PFSK-1 (cell line): ENCODE measurements around the gene LHX3.

Experiments used
- FOXP2 ChIP-seq: optimal IDR thresholded peaks from 2 replicates; pipeline ENCODE3; 2011; ENCODE audit warnings: borderline replicate concordance, control low read depth, inconsistent platforms; ENCODE audit not compliant: insufficient read depth; ENCODE audit errors: extremely low read length, extremely low read depth
- POLR2AphosphoS5 ChIP-seq: IDR thresholded peaks from 2 replicates; pipeline ENCODE4 v1.6.1; 2012; ENCODE audit warnings: low read depth, mild to moderate bottlenecking, control low read depth, low read length, moderate library complexity
- SIN3A ChIP-seq: IDR thresholded peaks from 2 replicates; pipeline ENCODE4 v1.6.1; 2012; ENCODE audit warnings: mild to moderate bottlenecking, low read length, moderate library complexity, borderline replicate concordance; ENCODE audit not compliant: insufficient read depth
- TAF1 ChIP-seq: IDR thresholded peaks from 2 replicates; pipeline ENCODE4 v1.6.1; 2012; ENCODE audit warnings: low read length, control low read depth, borderline replicate concordance; ENCODE audit not compliant: insufficient read depth
- TF ChIP-seq, protein P1 (sequence below), 2 experiments: IDR thresholded peaks; 2 replicates each; pipeline versions ENCODE4 v1.6.1 to v1.8.0; 2011 to 2012; ENCODE audit warnings: low read depth in 2 of 2, low read length in 2 of 2, control low read depth in 1 of 2, inconsistent platforms in 1 of 2, mild to moderate bottlenecking in 1 of 2, moderate library complexity in 1 of 2; ENCODE audit not compliant: insufficient read depth in 1 of 2

Gene LHX3

GRCh38 chr9:136178061-136178772, 26.7 kb downstream of the LHX3 start:
- TF ChIP-seq, protein P1, sequence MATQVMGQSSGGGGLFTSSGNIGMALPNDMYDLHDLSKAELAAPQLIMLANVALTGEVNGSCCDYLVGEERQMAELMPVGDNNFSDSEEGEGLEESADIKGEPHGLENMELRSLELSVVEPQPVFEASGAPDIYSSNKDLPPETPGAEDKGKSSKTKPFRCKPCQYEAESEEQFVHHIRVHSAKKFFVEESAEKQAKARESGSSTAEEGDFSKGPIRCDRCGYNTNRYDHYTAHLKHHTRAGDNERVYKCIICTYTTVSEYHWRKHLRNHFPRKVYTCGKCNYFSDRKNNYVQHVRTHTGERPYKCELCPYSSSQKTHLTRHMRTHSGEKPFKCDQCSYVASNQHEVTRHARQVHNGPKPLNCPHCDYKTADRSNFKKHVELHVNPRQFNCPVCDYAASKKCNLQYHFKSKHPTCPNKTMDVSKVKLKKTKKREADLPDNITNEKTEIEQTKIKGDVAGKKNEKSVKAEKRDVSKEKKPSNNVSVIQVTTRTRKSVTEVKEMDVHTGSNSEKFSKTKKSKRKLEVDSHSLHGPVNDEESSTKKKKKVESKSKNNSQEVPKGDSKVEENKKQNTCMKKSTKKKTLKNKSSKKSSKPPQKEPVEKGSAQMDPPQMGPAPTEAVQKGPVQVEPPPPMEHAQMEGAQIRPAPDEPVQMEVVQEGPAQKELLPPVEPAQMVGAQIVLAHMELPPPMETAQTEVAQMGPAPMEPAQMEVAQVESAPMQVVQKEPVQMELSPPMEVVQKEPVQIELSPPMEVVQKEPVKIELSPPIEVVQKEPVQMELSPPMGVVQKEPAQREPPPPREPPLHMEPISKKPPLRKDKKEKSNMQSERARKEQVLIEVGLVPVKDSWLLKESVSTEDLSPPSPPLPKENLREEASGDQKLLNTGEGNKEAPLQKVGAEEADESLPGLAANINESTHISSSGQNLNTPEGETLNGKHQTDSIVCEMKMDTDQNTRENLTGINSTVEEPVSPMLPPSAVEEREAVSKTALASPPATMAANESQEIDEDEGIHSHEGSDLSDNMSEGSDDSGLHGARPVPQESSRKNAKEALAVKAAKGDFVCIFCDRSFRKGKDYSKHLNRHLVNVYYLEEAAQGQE (IDR thresholded peaks at IDR 0.05; ENCODE audit: insufficient read depth in 1 of 2, low read depth in 2 of 2, low read length in 2 of 2) = no peak
- TF ChIP-seq FOXP2 (no peak), POLR2AphosphoS5 (no peak), TAF1 (no peak), SIN3A (no peak)

DNA sequence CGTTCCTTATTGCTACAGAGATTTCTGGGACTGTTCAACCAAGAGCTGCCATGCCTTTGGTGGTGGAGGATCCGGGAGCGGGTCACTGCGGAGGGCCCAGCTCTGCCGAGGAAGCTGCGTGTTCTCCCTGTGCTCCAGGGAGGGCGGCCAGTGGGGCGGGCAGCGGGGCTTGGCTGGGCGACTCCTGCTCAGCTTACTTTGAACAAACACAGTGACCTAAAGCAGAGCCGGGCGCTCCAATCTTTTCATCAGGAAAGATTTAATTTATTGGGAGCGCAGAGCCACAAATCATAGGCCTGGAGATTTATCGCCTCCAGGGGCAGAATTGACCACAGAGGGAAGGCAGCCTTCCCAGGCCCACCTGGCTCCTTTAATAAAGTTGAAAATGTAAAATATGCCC, 27.7 kb downstream of the LHX3 start:
- TF ChIP-seq FOXP2 (no peak), POLR2AphosphoS5 (no peak), SIN3A (no peak), TAF1 (no peak)
- TF ChIP-seq, protein P1 (IDR thresholded peaks at IDR 0.05; ENCODE audit: insufficient read depth in 1 of 2, low read depth in 2 of 2, low read length in 2 of 2) = no peak

DNA sequence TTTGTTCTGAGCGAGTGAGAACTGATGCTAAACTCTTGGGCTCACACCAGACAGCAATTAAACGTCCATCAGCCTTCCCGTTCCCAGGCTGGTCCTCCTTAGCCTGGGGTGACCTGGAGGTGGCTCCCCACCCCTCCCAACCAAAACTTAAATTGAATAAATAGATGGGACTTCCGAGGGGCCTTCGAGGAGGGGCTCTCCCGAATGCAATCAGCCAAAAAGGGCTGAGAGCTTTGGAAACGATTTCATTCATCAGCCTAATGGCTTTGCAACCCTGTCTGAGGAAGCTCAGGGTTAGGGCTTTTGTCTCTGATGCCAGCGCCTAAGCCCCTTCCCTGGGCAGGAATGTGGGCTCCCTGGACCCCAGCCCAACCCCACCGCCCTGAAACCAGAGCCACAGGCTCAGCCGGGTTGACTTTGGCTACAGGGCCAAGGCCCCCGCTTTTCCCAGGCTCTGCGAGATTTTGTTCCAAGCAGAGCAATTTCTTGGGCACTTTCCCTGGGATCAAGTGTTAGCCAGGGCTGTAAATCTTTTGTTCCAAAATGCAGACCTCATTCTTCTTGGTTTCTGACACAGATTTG, 29.2 kb downstream of the LHX3 start:
- TF ChIP-seq TAF1 (no peak), SIN3A (no peak), POLR2AphosphoS5 (no peak), FOXP2 (no peak)
- TF ChIP-seq, protein P1 (IDR thresholded peaks at IDR 0.05; ENCODE audit: insufficient read depth in 1 of 2, low read depth in 2 of 2, low read length in 2 of 2) = no peak

DNA sequence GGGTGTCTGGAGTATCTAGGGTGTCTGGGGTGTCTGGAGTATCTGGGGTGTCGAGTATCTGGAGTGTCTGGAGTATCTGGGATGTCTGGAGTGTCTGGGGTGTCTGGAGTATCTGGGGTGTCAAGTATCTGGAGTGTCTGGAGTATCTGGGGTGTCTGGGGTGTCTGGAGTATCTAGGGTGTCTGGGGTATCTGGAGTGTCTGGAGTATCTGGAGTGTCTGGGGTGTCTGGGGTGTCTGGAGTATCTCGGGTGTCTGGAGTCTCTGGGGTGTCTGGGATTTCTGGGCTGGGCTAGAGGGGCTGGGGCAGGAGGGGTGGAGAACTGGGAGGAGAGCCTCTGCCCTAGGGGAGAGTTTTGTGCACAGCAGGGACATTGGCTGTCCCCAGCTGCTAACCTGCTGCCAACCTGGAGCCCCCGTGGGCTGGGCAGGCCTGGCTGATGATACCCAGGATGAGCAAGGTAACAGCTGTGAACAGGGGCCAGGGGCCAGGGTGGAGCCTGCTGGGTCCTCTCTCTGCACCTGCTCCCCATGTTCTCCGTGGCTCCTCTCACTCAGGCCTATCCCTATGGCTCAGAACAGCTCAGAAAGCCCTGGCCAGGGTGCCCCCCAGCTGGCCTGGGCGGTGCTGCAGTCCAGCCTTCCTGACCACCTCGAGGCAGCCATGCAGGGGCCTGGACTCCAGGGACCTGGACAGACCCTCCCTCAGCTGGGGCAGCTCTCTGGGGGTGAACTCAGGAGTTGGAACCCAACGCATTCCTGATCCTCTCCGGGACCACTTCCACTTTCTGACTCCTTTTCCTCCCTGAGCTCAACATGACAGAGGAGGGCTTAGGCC, 29.9 kb downstream of the LHX3 start:
- TF ChIP-seq POLR2AphosphoS5 (no peak), FOXP2 (no peak), TAF1 (no peak), SIN3A (no peak)
- TF ChIP-seq, protein P1 (IDR thresholded peaks at IDR 0.05; ENCODE audit: insufficient read depth in 1 of 2, low read depth in 2 of 2, low read length in 2 of 2) = no peak
